SIG-M5 treated with dmso at 0.1 percent for 504 hours (cell line): ENCODE measurements around the gene NXF3.
"Not testable (repeated sequence)": the region's sequence is repeated elsewhere in the genome, so short reads cannot be mapped to it uniquely, and the experiment has no call there.

ENCODE experiments used
- DNase-seq: peaks from one replicate; lab custom pipeline; 2025; ENCODE audit not compliant: unreplicated experiment; lab: John Stamatoyannopoulos, UW

The NXF3 gene, protein sequence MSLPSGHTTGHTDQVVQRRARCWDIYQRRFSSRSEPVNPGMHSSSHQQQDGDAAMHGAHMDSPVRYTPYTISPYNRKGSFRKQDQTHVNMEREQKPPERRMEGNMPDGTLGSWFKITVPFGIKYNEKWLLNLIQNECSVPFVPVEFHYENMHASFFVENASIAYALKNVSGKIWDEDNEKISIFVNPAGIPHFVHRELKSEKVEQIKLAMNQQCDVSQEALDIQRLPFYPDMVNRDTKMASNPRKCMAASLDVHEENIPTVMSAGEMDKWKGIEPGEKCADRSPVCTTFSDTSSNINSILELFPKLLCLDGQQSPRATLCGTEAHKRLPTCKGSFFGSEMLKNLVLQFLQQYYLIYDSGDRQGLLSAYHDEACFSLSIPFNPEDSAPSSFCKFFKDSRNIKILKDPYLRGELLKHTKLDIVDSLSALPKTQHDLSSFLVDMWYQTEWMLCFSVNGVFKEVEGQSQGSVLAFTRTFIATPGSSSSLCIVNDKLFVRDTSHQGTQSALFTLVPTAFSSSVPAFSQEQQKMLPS

DNA sequence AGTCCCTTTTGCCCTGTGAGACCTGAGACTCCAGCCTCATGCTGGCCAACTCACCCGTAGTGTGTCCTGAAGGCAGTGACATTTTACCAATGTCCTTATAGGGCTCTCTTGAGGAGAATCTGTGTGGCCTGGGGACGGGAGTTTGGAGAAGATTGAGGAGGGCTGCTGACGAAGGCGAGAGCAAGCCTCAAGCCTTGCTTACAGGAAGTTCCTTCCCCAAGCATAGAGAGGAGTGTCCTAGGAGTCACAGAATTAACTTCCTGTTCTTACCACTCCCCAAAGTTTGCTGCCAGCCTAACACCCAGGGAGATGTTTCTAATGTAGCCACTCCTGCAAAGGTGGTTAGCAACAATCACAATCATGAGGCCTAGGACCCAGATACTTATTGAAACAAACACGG, at the start of gene NXF3:
TSS of gene NXF3 (minus strand) at position 202 of the 400 bp plus-strand sequence. CDS start at position 82, 120 bp downstream.
- DNase-seq: peak; percentile 76

DNA sequence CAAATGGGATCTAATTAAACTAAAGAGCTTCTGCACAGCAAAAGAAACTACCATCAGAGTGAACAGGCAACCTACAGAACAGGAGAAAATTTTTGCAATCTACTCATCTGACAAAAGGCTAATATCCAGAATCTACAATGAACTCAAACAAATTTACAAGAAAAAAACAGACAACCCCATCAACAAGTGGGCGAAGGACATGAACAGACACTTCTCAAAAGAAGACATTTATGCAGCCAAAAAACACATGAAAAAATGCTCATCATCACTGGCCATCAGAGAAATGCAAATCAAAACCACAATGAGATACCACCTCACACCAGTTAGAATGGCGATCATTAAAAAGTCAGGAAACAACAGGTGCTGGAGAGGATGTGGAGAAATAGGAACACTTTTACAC, 43.6 kb upstream of the NXF3 start:
- not testable (repeated sequence) for DNase-seq

DNA sequence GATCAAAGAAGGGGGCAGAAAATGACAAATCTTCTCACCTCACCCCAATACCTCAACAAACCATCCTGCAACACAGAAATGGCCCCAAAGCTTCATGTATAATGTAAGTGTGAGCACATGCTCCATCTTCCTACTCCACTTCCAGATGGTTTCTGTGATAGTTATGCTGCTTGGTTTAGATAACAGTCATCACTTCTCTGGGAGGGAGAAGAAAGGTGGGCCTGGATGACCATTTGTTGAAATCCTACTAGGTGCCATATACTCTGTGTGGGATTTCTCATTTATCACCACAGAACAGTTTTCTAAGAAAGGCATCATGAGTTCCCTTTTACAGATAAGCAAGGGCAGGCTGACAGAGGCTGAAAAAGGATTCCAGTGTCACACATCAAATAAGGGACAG, 31.3 kb upstream of the NXF3 start:
- DNase-seq: no peak

DNA sequence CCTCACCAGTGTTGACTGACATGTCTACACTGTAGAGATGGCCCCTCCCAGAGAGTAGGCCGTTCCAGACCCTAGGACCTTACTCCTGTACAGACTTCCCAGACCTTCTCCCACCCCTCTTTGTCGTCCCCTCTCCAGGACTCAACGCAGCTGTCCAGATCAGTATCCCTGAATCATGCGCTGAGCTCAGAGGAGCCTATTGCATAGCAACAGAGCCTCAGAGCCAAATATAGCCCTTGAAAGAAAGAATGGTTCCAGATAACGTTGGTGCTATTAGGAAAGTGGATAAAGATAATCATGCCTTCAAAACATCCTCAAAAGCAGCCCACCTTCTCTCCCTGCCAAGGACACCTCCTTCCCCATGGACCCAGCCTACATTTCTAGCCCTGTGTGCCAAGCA, 27.8 kb upstream of the NXF3 start:
- DNase-seq: no peak

DNA sequence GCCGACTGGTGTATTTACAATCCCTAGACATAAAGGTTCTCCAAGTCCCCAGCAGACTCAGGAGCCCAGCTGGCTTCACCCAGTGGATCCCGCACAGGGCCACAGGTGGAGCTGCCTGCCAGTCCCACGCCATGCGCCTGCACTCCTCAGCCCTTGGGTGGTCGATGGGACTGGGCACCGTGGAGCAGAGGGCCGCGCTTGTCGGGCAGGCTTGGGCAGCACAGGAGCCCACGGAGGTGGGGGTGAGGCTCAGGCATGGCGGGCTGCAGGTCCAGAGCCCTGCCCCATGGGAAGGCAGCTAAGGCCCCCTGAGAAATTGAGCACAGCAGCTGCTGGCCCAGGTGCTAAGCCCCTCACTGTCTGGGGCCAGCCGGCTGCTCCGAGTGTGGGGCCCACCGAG, 24.0 kb upstream of the NXF3 start:
- DNase-seq: not testable (repeated sequence)

DNA sequence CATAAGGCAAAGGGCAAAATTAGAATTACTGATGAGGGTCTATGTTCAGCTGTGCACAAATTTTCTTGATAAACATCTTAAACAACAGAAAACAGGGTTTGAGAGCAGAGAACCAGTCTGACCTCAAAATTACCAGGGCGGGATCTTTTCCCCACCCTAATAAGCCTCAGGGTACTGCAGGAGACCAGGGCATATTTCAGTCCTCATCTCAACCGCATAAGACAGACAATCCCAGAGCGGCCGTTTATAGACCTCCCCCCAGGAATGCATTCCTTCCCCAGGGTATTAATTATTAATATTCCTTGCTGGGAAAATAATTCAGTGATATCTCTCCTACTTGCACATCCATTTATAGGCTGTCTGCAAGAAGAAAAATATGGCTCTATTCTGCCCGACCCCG, 16.6 kb upstream of the NXF3 start:
- DNase-seq: not testable (repeated sequence)

DNA sequence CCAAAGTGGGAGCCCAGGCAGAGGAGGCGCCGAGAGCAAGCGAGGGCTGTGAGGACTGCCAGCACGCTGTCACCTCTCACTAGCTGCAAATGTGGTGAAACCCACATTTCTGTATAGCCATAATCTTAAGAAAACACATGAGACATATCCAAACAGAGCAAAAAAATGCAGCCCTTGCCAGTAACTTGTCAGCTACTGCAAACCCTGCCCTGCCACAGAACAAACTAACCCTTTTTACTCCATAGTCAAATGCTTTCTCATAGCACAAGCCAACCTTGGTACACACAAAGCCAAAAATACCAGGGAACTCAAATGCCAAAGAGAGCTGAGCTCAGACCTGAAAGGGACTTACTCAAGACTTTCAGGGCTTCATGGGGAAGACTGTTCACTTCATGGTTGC, 14.9 kb upstream of the NXF3 start:
- no peak for DNase-seq

DNA sequence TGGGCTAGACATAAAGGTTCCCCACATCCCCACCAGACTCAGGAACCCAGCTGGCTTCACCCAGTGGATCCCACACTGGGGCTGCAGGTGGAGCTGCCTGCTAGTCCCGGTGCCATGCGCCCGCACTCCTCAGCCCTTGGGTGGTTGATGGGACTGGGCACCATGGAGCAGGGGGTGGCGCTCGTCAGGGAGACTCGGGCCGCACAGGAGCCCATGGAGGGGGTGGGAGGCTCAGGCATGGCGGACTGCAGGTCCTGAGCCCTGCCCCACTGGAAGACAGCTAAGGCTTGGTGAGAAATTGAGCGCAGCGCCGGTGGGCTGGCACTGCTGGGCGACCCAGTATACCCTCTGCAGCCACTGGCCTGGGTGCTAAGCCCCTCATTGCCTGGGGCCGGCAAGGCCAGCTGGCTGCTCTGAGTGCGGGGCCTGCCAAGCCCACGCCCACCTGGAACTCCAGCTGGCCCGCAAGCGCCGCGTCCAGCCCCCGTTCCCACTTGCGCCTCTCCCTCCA, 14.3 kb upstream of the NXF3 start:
- not testable (repeated sequence) for DNase-seq

DNA sequence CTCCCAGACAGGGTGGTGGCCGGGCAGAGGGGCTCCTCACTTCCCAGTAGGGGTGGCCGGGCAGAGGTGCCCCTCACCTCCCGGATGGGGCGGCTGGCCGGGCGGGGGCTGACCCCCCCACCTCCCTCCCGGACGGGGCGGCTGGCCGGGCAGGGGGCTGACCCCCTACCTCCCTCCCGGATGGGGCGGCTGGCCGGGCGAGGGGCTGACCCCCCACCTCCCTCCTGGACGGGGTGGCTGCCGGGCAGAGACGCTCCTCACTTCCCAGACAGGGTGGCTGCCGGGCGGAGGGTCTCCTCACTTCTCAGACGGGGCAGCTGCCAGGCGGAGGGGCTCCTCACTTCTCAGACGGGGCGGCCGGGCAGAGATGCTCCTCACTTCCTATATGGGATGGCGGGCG, 11.4 kb upstream of the NXF3 start:
- DNase-seq: not testable (repeated sequence)

DNA sequence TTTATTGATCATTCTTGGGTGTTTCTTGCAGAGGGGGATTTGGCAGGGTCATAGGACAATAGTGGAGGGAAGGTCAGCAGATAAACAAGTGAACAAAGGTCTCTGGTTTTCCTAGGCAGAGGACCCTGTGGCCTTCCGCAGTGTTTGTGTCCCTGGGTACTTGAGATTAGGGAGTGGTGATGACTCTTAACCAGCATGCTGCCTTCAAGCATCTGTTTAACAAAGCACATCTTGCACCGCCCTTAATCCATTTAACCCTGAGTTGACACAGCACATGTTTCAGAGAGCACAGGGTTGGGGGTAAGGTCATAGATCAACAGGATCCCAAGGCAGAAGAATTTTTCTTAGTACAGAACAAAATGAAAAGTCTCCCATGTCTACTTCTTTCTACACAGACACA, 10.9 kb upstream of the NXF3 start:
- not testable (repeated sequence) for DNase-seq

DNA sequence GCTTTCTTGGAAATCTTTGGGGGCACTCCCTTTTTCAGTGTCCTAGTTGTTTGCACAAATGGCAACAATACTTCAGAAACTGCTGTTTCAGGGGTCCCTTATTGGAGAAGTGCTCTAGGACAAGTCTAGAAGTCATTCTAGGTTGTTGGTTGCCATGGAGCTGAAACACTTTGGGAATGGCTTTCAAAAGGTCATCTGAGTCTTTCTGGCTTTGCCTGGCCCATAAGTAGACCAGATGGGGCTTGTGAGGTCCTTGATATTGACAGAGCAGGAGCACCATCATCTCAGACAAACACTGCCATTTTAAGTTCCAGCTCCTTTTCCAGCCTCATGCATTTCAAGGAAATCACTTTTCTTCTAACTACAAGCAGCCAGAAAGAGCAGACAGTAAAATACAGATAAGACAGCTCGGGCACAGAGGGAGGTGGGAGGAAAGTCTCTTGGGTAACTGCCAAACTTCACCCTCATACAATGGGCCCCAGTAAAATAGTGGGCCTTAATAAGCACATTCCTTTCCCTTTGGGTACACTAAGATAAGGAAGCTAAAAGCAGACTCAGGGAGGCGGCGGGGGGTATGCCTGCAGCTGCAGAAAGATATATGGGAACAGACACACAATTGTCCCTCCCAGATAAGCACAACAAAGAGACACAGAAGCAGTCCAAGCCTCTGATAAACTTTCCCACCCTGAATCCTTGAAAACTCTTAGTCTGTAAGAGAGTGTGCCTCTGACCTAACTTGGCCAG, 8.5 kb upstream of the NXF3 start:
- no peak for DNase-seq

DNA sequence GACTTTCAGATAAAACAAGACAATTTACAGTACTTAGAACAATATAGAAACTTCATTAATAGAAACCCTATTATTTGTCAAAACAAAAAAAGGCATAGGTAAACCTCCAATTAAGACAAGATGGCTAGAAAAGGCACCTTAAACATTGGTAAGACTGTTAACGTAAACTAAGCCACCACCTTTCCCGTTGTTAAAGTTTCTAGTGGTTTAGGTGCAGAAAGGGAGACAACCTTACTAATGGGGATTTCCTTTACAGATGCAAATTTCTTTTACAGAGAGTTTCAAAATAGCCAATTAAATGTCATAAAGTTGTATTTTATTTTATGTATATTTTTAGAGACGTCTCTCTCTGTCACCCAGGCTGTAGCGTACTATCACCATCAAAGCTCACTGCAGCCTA, 7.5 kb upstream of the NXF3 start:
- no peak for DNase-seq

DNA sequence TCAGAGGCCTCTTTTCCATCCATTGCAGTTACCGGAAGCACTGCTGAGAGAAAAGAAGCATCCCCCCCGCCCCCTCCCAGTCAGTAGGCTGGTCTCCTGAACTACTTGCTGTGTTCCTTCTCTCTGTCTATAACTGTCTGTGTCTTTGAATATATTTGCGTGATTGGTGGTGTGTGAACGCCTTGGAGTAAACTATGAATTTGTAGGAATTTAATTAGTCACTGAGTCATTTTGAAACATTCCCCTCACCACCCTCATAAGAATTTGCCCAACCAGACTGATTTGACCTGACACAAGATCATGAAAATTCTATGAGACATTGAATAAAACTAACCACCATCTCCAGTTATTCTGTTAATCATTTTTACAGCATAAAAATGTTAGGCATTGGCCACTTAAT, 6.7 kb upstream of the NXF3 start:
- DNase-seq: no peak

DNA sequence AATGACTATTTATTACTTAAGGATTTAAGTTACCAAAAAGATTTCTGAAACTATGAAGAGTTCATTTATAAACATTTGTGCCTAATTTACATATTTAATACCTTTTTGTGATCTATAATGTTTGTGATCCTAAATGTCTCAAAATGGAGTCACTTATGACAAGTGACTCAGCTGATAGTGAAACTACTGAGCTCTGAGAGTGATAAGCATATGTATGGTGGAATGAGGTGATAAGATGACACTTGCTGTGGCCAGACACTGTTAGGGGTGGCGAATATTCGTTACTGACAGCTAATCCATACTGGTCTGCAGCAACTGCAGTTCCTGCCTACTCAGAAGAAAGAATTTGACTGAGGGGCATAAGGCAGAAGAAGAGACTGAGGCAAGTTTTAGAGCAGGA, 5.5 kb upstream of the NXF3 start:
- no peak for DNase-seq

DNA sequence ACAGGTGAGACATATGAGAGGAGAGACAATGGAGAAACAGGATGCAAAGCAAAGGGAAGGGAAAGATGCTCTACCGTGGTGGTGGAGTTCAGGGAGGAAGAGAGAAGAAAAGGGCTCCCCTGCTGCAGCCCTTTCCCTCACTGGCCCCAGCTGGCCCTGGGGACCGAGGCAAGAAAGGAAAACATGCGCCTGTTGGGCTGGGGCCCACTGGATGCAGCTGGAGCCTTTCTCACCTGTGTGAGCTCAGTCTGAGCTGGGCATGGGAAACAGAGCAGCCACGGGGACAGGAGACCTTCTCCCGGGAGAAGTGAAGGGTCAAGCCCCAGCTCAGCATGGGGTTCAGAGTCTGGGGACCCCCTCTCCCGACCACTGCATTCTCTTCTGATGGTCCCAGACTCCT, 11.9 kb downstream of the NXF3 start:
- no peak for DNase-seq

DNA sequence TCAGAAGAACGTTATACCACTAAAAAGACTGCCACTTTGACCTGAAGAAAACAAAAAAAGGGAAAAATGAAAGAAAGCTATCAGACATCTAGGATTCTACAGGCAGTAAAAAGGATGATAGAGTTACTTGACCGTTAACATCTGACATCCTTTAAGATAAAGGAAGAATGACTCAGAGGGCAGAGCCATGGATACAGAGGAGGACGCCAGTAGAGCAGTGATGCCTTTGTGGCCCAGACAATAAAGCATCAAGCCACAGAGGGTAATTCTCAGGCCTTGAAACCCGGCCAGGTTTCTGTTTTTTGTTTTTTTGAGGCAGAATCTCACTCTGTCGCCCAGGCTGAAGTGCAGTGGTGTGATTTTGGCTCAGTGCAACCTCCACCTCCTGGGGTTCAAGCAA, 19.5 kb downstream of the NXF3 start:
- DNase-seq: no peak

DNA sequence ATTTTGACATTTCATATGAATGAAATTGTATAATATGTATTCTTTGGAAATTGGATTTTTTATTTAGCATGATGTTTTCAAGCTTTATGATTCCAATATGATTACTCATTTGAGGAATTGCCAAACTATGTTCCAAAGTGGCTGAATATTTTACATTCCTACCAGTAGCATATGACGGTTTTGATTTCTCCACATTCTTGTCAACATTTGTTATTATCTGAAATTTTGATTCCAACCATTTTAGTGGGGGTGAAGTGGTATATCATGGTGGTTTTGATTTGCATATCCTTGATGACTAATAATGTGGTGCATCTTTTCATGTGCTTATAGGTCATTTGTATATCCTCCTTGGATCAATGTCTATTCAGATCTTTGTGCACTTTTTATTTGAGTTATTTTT, 26.3 kb downstream of the NXF3 start:
- DNase-seq: no peak

DNA sequence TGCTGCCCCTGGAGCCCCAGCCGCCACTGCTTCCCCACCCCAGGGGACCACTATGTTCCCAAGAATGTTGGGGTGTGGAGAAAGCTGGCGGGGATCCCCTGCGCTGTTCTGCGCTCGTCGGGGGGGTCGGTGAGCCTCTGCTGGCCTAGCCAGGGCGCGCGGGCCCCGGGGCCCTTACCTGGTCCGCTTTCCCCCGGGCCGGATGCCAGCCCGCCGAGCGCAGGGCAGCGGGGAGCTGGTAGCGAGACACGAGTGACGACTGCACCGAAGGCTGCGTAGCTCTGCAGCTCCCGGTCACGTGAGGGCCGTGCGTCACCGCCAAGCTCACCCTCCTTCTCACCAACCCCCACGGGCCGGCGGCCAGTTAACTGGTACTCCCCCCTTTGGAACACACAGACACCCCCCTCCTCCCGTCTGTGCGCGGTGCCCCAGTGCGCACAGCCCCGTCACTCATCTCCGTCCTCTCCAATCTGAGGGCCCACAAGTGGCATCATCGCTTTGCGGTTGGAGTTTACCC, 29.0 kb downstream of the NXF3 start, which contains the start of gene BEX1:
TSS of gene BEX1 (minus strand) at position 254 of the 517 bp plus-strand sequence. CDS start 897 bp downstream, outside the sequence.
- peak; percentile 60 for DNase-seq

DNA sequence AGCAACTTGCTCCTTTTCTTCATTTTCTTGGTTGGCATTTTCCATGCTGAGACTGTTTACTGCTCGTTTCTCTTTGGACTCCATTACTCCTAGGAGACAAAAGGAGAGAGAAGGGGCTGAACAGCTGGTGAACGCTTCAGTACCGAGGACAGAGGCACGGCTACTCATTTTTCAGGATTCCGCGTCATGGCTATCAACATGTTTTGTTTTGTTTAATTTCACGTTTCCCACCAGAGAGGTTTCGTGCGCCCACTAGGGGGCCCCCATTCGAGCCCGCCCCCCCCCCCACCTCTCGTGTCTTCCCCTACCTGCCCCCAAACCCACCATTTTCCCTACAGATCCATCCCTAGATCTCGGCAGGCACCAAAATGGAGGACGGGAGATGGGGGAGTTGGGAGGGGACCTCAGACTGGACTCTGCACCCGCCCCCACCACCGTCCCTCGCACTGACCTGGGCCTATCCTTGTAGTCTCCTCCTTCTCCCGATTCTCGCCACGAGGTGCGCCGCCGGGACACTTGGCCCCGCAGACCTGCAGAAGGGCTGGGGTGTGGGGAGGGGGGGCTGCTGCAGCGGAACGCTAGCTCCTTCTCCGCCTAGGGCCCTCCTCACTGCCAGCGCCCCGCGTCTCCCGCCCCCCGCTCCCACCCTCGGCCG, 29.6 kb downstream of the NXF3 start:
- DNase-seq: no peak

DNA sequence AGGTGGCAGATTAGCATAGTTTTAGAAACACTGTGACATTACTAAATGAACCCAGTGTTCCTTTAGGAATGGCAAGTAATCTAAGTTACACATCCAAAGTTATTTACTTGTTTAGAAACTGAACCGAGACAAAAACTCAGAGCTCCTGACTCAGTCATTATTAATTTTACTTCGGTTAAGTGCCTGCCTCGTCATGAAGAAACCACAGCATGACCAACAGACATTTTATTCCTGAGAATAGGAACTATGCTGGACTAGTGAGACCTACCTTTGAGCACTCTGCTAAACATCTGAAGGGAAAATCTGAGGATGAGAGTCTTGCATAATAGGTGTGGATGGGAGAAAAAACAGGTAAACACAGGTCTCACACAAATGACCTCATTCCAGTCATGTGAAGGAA, 31.5 kb downstream of the NXF3 start:
- DNase-seq: no peak

DNA sequence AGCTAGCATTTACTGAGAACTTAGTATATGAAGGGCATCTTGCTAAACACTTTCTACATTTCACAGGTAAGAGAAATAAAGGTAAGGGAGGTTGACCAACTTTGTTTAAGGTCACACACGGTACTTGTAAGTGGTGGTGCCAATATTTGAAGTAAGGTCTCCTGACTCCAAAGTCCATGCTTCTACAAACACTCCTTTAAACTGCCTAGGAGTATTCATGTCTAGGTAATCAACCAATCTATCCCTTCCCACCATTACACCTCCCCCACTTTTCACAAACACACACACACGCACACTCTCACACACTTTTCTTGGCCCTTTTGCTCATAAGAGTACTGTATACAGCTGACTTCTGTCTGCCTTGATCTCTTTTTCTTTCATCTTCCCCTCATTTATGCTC, 36.0 kb downstream of the NXF3 start:
- DNase-seq: no peak
